ENCODE measurements around the gene MAP3K5.
"Not testable (repeated sequence)": the region's sequence is repeated elsewhere in the genome, so short reads cannot be mapped to it uniquely, and the experiment has no call there.

The MAP3K5 gene

GRCh38 chr6:136720045-136720770 lies 72.1 kb downstream of the MAP3K5 start:
- no peak for DNase-seq

GRCh38 chr6:136719280-136720044 lies 72.8 kb downstream of the MAP3K5 start:
- DNase-seq, result no peak

GRCh38 chr6:136718476-136718875 lies 73.8 kb downstream of the MAP3K5 start:
- DNase-seq, result no peak

- DNase-seq, result no peak
These were observed 74.6 kb downstream of the MAP3K5 start for GRCh38 chr6:136717716-136717990.

- no peak for DNase-seq
These were observed 75.2 kb downstream of the MAP3K5 start for GRCh38 chr6:136716917-136717715.

- DNase-seq, result not testable (repeated sequence)
These were observed 79.6 kb downstream of the MAP3K5 start for GRCh38 chr6:136712642-136713041.

- no peak for DNase-seq
These were observed 80.6 kb downstream of the MAP3K5 start for GRCh38 chr6:136711644-136712043.

GRCh38 chr6:136710877-136711552 lies 81.3 kb downstream of the MAP3K5 start:
- no peak for DNase-seq

GRCh38 chr6:136709429-136709828 lies 82.8 kb downstream of the MAP3K5 start:
- no peak for DNase-seq

- no peak for DNase-seq
These were observed 85.8 kb downstream of the MAP3K5 start for GRCh38 chr6:136706430-136706829.

- DNase-seq, result no peak
These were observed 88.9 kb downstream of the MAP3K5 start for GRCh38 chr6:136703331-136703865.

- DNase-seq, result no peak
These were observed 91.2 kb downstream of the MAP3K5 start for GRCh38 chr6:136701045-136701444.

GRCh38 chr6:136699358-136699757 lies 92.9 kb downstream of the MAP3K5 start:
- DNase-seq, result no peak

- no peak for DNase-seq
These were observed 95.4 kb downstream of the MAP3K5 start for GRCh38 chr6:136696783-136697364.

- DNase-seq, result no peak
These were observed 96.0 kb downstream of the MAP3K5 start for GRCh38 chr6:136696238-136696637.

- DNase-seq, result no peak
These were observed 96.9 kb downstream of the MAP3K5 start for GRCh38 chr6:136695412-136695811.

GRCh38 chr6:136693090-136693489 lies 99.2 kb downstream of the MAP3K5 start:
- DNase-seq, result no peak

- not testable (repeated sequence) for DNase-seq
These were observed 104.4 kb downstream of the MAP3K5 start for GRCh38 chr6:136687894-136688293.

GRCh38 chr6:136685540-136686108 lies 106.7 kb downstream of the MAP3K5 start:
- DNase-seq, result no peak

- no peak for DNase-seq
These were observed 107.8 kb downstream of the MAP3K5 start for GRCh38 chr6:136684466-136684865.

GRCh38 chr6:136683209-136683941 lies 108.9 kb downstream of the MAP3K5 start:
- no peak for DNase-seq
